HCEC 1CT (cell line): Measurements from ENCODE around the gene CAPN10.
A peak's percentile ranks its signal among the peaks of the same experiment; 100 is the strongest.
"Not testable (repeated sequence)": the region's sequence is repeated elsewhere in the genome, so short reads cannot be mapped to it uniquely, and the experiment has no call there.

Source experiments
- DNase-seq: peaks from one replicate; pipeline ENCODE4 v3.0.0-alpha.2; 2017

The CAPN10 gene

GRCh38 chr2:240604291-240604938 lies 17.9 kb downstream of the CAPN10 start:
- peak; percentile 57 for DNase-seq

- no peak for DNase-seq
These were observed 18.6 kb downstream of the CAPN10 start for GRCh38 chr2:240604939-240605716.

DNA sequence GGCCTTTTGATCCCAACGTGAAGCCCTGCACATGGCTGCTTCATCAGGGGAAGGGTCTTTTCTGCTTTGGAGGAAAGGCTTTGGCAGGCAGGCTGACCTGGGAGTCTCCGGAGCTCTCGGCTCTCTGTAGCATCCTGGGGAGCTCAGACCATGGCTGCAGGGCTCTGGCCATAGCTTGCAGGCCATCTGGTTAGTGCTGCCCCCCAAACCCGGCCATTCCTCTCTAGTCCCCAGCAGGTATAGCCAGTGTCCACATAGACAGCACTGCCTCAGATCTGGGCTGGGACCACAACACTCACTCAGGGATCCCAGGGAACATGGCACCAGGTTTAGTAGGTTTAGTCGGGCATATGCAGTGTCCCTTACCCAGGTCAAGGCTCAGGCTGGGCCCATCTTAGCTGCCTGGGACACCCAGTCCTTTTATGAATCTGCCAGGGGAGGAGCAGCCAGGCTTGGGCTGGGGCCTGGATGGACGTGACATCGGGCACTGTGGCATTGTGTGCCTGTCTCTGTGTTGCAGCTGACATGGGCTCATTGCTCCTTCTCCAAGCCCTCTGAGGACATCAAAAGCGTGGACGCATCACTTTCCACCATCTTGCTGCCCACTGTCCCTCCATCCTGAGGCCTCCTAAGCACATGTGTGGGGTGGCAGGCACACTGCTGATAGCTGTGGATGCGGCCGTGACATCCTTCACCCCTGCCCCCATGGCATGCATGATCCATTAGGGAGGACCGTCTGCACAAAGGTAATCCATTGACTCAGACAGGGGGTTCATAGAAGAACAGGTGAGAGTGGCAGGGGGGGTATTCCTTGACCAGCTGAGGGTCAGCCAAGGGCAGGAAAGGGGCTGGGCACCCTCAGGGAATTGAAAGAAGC lies 19.6 kb downstream of the CAPN10 start:
- DNase-seq: no peak

DNA sequence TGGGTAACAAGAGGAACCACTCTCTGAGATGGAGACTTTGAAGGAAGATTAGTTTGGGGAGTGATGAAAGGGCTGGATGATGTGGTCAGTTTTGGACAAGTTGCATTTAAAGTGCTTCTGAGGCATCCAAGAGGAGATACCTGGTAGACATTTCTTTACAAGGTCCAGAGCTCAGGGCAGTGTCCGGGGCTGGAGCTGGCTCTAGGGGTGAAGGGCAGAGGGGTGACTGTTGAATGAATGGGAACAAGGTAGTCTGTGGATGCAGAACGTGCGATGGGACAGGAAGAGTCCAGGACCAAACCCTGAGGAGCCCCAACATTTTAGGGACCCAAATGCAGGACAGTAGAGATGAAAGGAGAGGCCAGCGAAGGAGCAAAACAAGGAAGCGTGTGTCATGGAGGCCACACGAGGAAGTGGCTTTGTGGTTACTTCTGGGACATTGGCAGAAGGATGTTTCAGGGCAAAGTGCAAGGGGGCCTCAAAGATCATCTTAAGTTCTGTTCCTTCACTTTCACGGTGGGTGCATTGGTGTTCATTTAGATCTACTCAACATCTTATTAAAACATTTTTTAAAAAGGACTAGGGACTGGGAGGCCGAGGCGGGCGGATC lies 25.2 kb downstream of the CAPN10 start:
- DNase-seq: no peak

DNA sequence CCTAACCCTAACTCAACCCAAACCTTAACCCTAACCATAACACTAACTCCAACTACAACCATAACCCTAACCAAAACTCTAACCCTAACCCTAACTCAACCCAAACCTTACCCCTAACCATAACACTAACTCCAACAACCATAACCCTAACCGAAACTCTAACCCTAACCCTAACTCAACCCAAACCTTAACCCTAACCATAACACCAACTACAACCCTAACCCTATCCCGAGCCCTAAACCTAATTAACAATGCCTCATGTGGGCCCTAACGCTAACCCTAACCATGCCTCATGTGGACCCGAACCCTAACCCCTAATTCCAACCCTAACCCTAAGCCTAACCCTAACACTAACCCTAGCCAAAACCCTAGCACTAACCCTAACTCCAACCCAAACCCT lies 27.2 kb downstream of the CAPN10 start:
- DNase-seq: no peak

DNA sequence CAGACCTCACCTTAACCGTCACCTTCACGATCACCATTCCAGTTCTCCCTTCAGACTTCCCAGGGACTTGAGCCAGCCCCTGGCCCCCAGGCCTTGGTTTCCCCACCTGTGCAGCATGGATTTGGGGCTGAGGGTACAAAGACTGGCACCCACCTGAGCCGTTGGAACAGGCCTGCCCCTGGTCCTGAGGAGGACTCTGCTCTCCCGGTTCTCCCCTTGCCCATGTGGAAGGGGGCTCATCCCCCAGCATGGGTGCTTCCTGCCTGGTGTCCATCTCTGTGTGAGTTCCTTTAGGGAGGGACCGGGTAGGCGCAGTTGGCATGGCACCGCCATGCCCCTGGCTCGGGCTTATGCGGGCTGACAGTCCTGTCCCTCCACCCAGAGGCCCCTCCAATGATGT lies 27.9 kb downstream of the CAPN10 start:
- DNase-seq: no peak

GRCh38 chr2:240615396-240615795 lies 28.9 kb downstream of the CAPN10 start:
- no peak for DNase-seq

DNA sequence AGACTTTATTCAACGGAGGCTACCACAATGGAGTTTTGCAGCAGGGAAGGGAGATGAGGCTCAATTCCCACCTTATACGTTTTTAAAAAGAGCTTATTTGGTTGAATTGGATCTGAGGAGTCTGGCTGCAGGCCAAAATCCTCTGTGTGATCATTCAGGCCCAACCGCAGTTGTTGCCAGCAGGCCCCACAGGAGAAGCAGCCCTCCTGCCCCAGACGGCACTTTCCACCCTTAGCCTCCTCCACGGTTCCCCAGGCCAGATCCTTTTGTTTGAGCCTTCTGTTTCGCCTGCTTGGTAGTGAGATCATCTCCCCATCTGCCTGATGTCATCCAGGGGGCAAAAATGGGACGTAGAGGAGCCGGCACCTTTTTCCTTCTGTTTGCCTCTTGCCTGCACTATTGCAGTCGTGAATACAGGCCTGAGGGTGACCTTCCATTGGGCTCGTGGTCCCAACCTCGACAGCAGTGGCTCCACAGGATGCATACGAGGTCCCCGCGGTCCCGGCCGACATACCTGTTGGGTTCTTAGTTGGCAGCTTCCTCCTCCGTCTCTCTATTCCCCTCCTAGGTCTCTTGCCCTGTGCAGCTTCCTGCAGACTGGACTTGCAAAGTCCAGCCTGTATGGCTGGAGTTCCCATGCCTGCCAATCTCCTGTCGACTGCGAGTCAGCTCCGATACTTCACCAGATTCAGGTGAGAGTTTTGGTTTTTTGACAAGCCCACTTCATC lies 29.4 kb downstream of the CAPN10 start:
- no peak for DNase-seq

- not testable (repeated sequence) for DNase-seq
These were observed 30.5 kb downstream of the CAPN10 start for GRCh38 chr2:240616860-240617666.

GRCh38 chr2:240618776-240619175 lies 32.2 kb downstream of the CAPN10 start:
- DNase-seq: no peak

- no peak for DNase-seq
These were observed 33.1 kb downstream of the CAPN10 start for GRCh38 chr2:240619506-240620148.

DNA sequence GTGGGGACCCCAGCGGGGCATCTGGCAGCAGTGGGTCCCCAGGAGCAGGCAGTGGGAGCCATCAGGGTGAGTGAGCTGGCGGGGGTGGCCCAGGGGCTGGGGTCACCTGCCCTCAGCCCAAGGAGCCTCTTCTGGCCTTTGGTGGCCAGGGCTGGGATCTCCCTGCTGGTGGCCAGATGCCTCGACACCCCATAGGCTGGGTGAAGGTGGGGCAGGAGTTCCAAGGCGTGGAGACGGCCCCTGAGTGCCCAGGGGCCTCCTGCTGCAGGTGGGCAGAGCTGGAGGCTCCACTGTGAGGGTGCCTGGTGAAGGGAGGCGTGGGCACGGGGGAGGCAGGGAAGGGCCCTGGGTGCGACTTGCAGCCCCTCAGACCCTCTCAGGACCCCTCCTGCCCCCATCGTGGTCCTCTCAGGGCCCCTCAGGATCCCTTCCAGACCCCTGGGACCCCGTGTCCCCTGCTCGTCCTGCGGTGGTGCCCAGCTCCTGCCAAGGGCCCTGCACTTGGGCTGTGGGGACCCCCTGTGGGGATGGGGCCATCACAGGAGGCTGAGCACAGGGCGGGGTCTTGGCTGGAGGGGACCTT lies 33.7 kb downstream of the CAPN10 start:
- no peak for DNase-seq

- DNase-seq: no peak
These were observed 34.3 kb downstream of the CAPN10 start for GRCh38 chr2:240620859-240621258.

GRCh38 chr2:240622060-240622411 lies 35.5 kb downstream of the CAPN10 start:
- DNase-seq: no peak

- DNase-seq: no peak
These were observed 36.1 kb downstream of the CAPN10 start for GRCh38 chr2:240622531-240623235.

DNA sequence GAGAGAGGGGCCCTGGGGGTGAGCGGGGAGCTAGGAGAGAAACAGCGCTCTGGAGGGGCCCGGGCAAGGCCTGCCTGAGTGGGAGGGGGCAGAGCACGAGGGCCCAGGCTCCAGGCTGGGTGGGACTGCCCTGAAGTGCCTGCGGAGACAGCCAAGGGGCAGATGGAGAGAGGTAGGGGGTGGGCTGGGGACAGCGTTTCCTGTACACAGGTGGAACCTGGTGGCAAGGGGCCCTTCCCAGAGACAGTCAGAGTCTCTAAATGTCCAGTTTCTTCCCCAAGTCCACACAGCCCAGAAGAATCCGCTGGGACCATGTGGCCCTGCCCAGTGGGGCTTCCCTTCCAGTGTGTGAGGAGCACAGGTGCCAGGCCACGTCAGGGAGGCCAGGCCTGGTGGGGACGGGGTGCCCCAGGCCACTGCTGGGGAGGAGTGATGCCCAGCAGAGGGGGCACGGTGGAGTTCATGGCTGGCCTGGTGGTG lies 37.0 kb downstream of the CAPN10 start:
- DNase-seq: no peak

- DNase-seq: no peak
These were observed 37.7 kb downstream of the CAPN10 start for GRCh38 chr2:240624011-240624949.

- DNase-seq: peak; percentile 11
These were observed 38.6 kb downstream of the CAPN10 start, which contains the start of gene GPR35 for GRCh38 chr2:240624950-240625621. Gene GPR35 (plus strand): TSS chr2:240625480. CDS start chr2:240629953, 4,473 bp downstream.
